Kidney epithelial cell (primary cell): ENCODE measurements around the gene WNT10A. TPM values are rescaled to one million over a fixed set of nuclear protein-coding genes. Genes with fewer than 3 reads are reported as not detected.
A peak's percentile ranks its signal among the peaks of the same experiment; 100 is the strongest.

Source experiments
- DNase-seq: peaks from one replicate; pipeline ENCODE4 v3.0.0-alpha.2; 2010; ENCODE audit warnings: low read depth
- H3K27me3 ChIP-seq: 2 replicates; pipeline ENCODE4 v1.6.0; 2011; ENCODE audit warnings: low read length; ENCODE audit not compliant: control insufficient read depth, insufficient read depth
- H3K36me3 ChIP-seq: 2 replicates; pipeline ENCODE4 v1.5.1; 2011; ENCODE audit warnings: low read length; ENCODE audit not compliant: control insufficient read depth, insufficient read depth
- H3K4me3 ChIP-seq: 2 replicates; pipeline ENCODE4 v1.5.1; 2011; ENCODE audit warnings: low read depth, mild to moderate bottlenecking, control low read depth, low read length
- total RNA-seq: library from RNA; depleted of rRNA; stranded (reverse); fragments of >200 nt; gene quantifications from 2 replicates; pipeline ENCODE4 v1.2.3, GENCODE V29; 2015
- TF ChIP-seq, protein P1 (sequence below): IDR thresholded peaks from 2 replicates; pipeline ENCODE4 v1.5.1; 2011; ENCODE audit warnings: mild to moderate bottlenecking, moderate library complexity, low read length, control low read depth, inconsistent platforms; ENCODE audit not compliant: insufficient read depth, poor library complexity, severe bottlenecking

Gene WNT10A
- total RNA-seq, 1 donor from 2014 or later: 7.1 TPM

DNA sequence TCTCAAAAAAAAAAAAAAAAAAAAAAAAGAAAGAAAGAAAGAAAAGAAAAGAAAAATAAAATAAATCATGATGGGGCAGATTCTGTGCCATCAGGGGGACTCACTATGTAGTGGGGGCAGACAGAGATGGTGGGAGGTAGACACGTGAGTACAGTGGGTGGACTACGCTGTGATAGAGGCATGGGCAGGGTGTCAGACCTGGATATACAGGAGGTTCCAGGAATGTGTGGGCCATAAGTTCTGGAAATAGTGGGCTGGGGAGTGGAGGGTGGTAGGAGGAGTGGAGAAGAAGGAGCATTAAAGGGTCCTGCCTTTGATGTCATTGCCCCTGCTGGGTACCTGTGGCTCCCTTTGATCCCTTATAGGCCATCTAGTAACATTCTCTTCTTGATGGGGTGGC, 29.9 kb upstream of the WNT10A start:
- no peaks in the 10 kb centered on the region for H3K36me3 ChIP-seq
- peaks cover 12% of the 10 kb centered on the region for H3K27me3 ChIP-seq
- no peak overlapping the region for H3K4me3 ChIP-seq
- no peak for DNase-seq
- TF ChIP-seq, protein P1, sequence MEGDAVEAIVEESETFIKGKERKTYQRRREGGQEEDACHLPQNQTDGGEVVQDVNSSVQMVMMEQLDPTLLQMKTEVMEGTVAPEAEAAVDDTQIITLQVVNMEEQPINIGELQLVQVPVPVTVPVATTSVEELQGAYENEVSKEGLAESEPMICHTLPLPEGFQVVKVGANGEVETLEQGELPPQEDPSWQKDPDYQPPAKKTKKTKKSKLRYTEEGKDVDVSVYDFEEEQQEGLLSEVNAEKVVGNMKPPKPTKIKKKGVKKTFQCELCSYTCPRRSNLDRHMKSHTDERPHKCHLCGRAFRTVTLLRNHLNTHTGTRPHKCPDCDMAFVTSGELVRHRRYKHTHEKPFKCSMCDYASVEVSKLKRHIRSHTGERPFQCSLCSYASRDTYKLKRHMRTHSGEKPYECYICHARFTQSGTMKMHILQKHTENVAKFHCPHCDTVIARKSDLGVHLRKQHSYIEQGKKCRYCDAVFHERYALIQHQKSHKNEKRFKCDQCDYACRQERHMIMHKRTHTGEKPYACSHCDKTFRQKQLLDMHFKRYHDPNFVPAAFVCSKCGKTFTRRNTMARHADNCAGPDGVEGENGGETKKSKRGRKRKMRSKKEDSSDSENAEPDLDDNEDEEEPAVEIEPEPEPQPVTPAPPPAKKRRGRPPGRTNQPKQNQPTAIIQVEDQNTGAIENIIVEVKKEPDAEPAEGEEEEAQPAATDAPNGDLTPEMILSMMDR: no peak

DNA sequence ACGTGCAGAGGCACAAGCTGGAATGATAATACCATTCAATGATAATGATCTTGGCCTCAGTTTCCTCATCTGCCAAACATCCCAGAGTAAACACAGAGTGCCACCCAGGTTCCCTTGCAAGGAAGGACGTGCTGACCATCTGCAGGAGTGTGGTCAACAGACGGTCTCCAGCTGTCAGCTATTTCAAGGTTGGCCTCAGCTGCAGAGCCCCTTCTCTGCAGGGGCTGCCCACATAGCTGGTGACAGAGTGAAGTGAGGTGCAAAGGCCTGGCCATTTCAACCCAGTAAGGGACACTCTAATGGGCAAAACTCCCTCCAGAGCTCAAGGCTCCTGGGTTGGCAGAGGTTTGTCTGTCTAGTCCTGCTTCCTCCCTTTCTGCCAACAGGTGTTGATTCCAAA, 29.4 kb upstream of the WNT10A start:
- TF ChIP-seq, protein P1: no peak
- H3K27me3 ChIP-seq: peaks cover 16% of the 10 kb centered on the region
- H3K4me3 ChIP-seq: no peak overlapping the region
- DNase-seq: no peak
- H3K36me3 ChIP-seq: no peaks in the 10 kb centered on the region

DNA sequence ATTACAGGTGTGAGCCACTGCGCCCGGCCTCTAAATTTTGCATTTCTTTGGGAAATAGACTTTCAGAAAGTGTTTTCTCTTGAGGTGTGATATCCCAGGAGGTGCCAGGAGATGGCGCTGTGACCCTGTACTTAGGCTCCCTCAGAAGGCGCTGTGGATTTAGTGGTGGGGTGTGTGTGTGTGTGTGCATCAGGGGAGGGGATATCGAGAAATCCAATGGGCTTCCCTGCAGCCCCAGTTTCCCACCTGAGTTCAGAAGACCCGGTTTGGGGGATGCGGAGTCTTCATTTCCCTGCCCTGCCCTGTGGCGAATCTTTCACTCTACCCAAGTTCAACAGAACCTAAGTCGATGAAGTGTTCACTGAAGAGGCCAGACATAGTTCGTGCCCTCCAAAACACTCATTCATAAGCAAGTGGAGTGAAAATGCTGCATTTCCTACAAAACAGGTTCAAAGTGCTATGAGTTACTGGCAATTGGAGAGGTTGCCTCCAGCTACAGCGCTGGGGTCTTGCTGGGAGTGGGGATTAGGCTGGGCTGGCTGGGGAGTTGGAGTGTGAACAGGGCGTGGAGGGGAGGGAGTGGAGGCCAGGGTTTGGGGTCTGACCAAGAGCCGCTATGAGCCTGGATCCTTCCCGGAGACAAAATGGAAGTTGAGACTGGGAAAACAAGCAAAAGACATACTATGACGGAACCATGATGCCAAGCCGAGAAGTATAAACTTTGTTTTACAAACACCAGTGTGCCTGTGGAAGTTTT, 27.6 kb upstream of the WNT10A start:
- TF ChIP-seq, protein P1: peak; percentile 79
- Histone ChIP-seq H3K36me3 (no peaks in the 10 kb centered on the region), H3K4me3 (no peak overlapping the region), H3K27me3 (peaks cover 30% of the 10 kb centered on the region)
- no peak for DNase-seq

DNA sequence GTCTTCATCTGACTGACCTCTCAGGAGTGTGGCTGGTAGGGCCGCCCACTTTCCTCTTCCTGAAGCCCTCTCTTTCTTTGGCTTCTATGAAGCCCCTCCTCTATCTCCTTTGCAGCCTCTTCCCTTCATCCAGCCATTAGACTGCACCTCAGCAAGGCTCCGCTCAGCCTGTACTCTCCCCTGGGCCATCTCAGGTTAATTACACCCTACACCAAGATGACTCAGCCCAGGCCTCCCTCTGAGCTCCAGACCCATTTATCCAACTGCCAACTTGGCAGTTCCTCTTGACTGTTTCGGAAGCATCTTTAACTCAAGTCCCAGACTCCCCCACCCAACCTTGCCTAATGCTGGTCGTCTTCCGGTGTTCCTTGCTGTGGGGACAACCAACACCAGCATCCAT, 26.9 kb upstream of the WNT10A start:
- Histone ChIP-seq H3K27me3 (peaks cover 37% of the 10 kb centered on the region), H3K36me3 (no peaks in the 10 kb centered on the region), H3K4me3 (no peak overlapping the region)
- TF ChIP-seq, protein P1: no peak
- DNase-seq: peak; percentile 43

DNA sequence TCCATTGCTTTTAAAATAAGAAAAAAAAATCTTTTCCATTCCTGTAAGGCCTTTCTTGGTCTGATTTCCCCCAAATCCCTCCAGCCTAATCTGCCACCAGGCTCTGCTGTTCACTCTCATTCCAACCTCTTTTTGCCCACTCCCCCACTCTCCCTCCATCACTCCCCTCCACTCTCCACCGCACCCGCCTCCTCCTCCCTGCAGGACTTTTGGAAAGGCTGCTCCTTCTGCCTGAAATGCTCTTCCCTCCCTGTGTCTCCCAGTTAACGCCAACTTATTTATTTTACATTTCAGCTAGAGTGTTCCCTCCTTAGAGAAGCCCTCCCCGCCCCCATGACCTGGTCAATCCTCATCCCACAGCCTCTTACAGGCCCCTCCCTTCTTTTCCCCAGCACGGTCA, 25.8 kb upstream of the WNT10A start:
- H3K36me3 ChIP-seq: no peaks in the 10 kb centered on the region
- H3K27me3 ChIP-seq: peaks cover 44% of the 10 kb centered on the region
- H3K4me3 ChIP-seq: no peak overlapping the region
- no peak for DNase-seq
- TF ChIP-seq, protein P1: no peak
